Gastrocnemius medialis (tissue), 4 donors: ENCODE data around the gene ANKRD13B. TPM values are rescaled to one million over a fixed set of nuclear protein-coding genes. Genes with fewer than 3 reads are reported as not detected.
A peak's percentile ranks its signal among the peaks of the same experiment; 100 is the strongest.

ENCODE experiments used
- ATAC-seq, 2 donors: fragments of 150-250 bp; one replicate each; pipeline ENCODE4 v1.9.1; 2016
- DNase-seq, 2 donors: peaks; one replicate each; pipeline ENCODE4 v3.0.0-alpha.2; 2019
- H3K27ac ChIP-seq, 4 donors: fragments of 200-600 bp; sonication (generic); 1 replicate in 1 of 4; 2 replicates in 3 of 4; pipeline ENCODE4 v1.5.1; 2016 to 2018; ENCODE audit warnings: mild to moderate bottlenecking in 2 of 4, moderate library complexity in 1 of 4
- H3K27me3 ChIP-seq, 3 donors: fragments of 200-600 bp; sonication (generic) in 2 of 3; 1 replicate in 1 of 3; 2 replicates in 2 of 3; pipeline versions ENCODE4 v1.5.1 to v1.6.0; 2016 to 2019; ENCODE audit warnings: mild to moderate bottlenecking in 1 of 3, moderate library complexity in 1 of 3
- H3K36me3 ChIP-seq, 2 donors: fragments of 200-600 bp; sonication (generic) in 1 of 2; one replicate each; pipeline ENCODE4 v1.5.1; 2017 to 2018
- H3K4me1 ChIP-seq, 2 donors: fragments of 200-600 bp; sonication (generic) in 1 of 2; one replicate each; pipeline ENCODE4 v1.5.1; 2016 to 2017; ENCODE audit warnings: mild to moderate bottlenecking in 2 of 2
- H3K4me3 ChIP-seq, 4 donors: fragments of 200-600 bp; sonication (generic) in 3 of 4; 1 replicate in 1 of 4; 2 replicates in 3 of 4; pipeline ENCODE4 v1.5.1; 2016 to 2019; ENCODE audit warnings: mild to moderate bottlenecking in 2 of 4
- H3K9me3 ChIP-seq, 3 donors: fragments of 200-600 bp; sonication (generic) in 2 of 3; 1 replicate in 1 of 3; 2 replicates in 2 of 3; pipeline ENCODE4 v1.5.1; 2016 to 2019
- CTCF ChIP-seq, 5 experiments: fragments of 450-650 bp in 3 of 5; fragments of 200-600 bp in 2 of 5; sonication (generic) in 2 of 5; IDR thresholded peaks in 4 of 5; conservative IDR thresholded peaks in 1 of 5; 1 replicate in 4 of 5; 2 replicates in 1 of 5; pipeline ENCODE4 v1.5.1; 2016 to 2019; ENCODE audit warnings: antibody characterized with exemption in 5 of 5, mild to moderate bottlenecking in 3 of 5, moderate library complexity in 3 of 5
- POLR2A ChIP-seq, 2 donors: fragments of 450-650 bp; IDR thresholded peaks; one replicate each; pipeline ENCODE4 v1.6.1; 2017; ENCODE audit warnings: antibody characterized with exemption in 2 of 2, mild to moderate bottlenecking in 2 of 2, moderate library complexity in 2 of 2
- in situ Hi-C, 4 donors: fragments of 200-750 bp; cut with MboI; loops; one replicate each; pipeline versions ENCODE4 v1.15.0 to v1.8.0; 2017; ENCODE audit warnings: low sequenced_read_pairs in 4 of 4
- intact Hi-C: fragments of 100-400 bp; cut with DNase I; formaldehyde crosslinking; loops from one replicate; pipeline ENCODE4 v1.15.1; 2023; ENCODE audit warnings: low total_unique reads
- total RNA-seq, 4 donors: library from RNA; depleted of rRNA; stranded (reverse); fragments of >200 nt; gene quantifications; one replicate each; pipeline versions ENCODE4 v1.1.0 to v1.2.3, GENCODE V29; 2016

ANKRD13B gene
- total RNA-seq, 4 donors from 2014 or later, result 8.2 to 11.5 (median 9.2) TPM

DNA sequence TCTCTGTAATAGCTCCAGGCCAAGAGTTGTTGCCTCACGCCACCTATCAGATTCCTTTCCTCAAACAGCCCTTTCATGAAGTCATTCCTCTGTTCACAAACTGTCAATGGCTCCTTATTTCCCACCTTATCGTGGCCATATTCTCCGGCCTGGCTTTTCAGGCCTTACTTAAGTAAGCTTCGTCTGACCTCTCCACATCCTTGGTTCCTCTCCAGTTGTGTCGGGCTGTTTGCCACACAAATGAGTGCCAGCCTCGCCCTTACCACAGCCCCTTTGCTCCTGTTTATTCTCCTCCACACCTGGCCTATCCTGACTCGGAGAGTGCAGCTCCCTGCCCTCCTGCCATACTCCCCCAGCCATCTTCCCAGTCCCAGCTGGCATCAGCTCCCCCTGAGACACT, 22.4 kb upstream of the ANKRD13B start:
- peak in 1 of 2 donors; percentile 13 for DNase-seq
- intact Hi-C loops, result no loop called here

DNA sequence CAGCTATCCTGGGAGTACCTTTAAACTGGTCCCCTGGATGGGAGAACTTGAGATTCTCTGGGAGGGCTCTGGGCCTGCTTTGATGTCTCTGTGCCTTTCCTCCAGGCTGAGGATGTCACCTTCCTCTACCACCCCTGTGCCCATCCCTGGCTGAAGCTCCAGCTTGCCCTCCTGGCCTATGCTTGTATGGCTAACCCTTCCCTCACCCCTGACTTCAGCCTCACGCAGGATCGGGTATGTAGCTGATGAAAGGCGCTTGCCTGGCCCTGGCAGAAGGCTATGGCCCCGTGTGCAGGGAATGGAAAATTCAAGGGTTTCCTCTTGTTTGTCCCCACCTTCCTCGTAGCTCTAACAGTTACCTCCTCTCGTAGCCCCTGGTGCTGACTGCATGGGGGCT, 21.4 kb upstream of the ANKRD13B start:
- TF ChIP-seq POLR2A (IDR thresholded peaks at IDR 0.05) (no peak), CTCF (IDR thresholded peaks at IDR 0.05 in 4 of 5, conservative IDR thresholded peaks at IDR 0.05 in 1 of 5) (no peak)

More for the DNA sequence above, 22.4 kb upstream of the ANKRD13B start:
- Histone ChIP-seq H3K27ac (no peak overlapping the region), H3K4me3 (no peak overlapping the region), H3K4me1 (peaks cover 17 to 28% of the 10 kb centered on the region in 2 donors), H3K9me3 (no peaks in the 10 kb centered on the region), H3K27me3 (peaks cover 0 to 5% (median 0%) of the 10 kb centered on the region in 3 donors), H3K36me3 (peaks cover 0 to 15% of the 10 kb centered on the region in 2 donors)
- no peak for TF ChIP-seq CTCF (IDR thresholded peaks at IDR 0.05 in 4 of 5, conservative IDR thresholded peaks at IDR 0.05 in 1 of 5)
- TF ChIP-seq POLR2A (IDR thresholded peaks at IDR 0.05), result no peak
- no peak for ATAC-seq
- in situ Hi-C loops, result loop anchor here in 3 of 4 donors (10.0 to 25.0 kb wide), 2 partner anchors 214 to 367 kb away; partner anchors contain the start of genes EFCAB5 (in 1 of the 3) and SSH2 (in 1 of the 3)

DNA sequence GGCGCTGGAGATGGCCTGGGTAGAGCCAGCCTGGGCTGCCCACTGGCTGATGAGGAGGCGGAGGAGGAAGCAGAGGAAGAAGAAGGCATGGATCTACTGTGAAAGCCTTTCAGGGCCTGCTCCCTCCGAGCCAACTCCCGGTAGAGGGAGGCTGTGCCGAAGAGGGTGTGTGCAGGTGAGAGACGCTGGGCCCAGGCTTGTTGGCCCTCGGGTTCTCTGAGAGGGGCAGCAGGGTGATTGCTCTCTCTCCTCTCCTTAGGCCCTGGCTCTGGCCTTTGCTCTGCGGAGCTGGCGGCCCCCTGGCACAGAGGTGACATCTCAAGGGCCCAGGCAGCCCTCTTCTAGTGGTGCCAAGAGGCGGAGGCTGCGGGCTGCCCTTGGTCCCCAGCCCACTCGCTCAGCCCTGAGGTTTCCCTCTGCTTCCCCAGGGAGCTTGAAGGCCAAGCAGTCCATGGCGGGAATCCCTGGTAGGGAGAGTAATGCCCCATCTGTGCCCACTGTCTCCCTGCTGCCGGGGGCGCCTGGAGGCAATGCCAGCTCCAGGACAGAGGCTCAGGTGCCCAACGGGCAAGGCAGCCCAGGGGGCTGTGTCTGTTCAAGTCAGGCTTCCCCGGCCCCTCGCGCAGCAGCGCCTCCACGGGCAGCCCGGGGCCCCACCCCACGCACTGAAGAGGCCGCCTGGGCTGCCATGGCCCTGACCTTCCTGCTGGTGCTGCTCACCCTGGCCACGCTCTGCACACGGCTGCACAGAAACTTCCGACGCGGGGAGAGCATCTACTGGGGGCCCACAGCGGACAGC, 20.9 kb upstream of the ANKRD13B start:
- DNase-seq (peak in 1 of 2 donors; percentile 23), ATAC-seq (no peak)
- Histone ChIP-seq H3K4me1 (peaks cover 12 to 18% of the 10 kb centered on the region in 2 donors), H3K4me3 (peak overlapping the region; percentile 44 to 54 (median 51)), H3K9me3 (no peaks in the 10 kb centered on the region), H3K27ac (peak overlapping the region; percentile 30 to 70 (median 46)), H3K27me3 (no peaks in the 10 kb centered on the region), H3K36me3 (peaks cover 0 to 31% of the 10 kb centered on the region in 2 donors)
- in situ Hi-C loops (loop anchor here in 3 of 4 donors (10.0 to 25.0 kb wide), 2 partner anchors 213 to 365 kb away; partner anchors contain the start of genes EFCAB5 (in 1 of the 3) and SSH2 (in 1 of the 3)), intact Hi-C loops (no loop called here)
- TF ChIP-seq CTCF (IDR thresholded peaks at IDR 0.05 in 4 of 5, conservative IDR thresholded peaks at IDR 0.05 in 1 of 5), result no peak
- TF ChIP-seq POLR2A (IDR thresholded peaks at IDR 0.05), result no peak

More for the DNA sequence above, 21.4 kb upstream of the ANKRD13B start:
- peaks cover 12 to 18% of the 10 kb centered on the region in 2 donors for H3K4me1 ChIP-seq
- H3K4me3 ChIP-seq, result no peak overlapping the region
- H3K36me3 ChIP-seq, result peaks cover 0 to 25% of the 10 kb centered on the region in 2 donors
- peak in 1 of 2 donors; percentile 11 for DNase-seq
- H3K27ac ChIP-seq, result no peak overlapping the region
- in situ Hi-C loops (loop anchor here in 3 of 4 donors (10.0 to 25.0 kb wide), 2 partner anchors 213 to 366 kb away; partner anchors contain the start of genes EFCAB5 (in 1 of the 3) and SSH2 (in 1 of the 3)), intact Hi-C loops (no loop called here)
- no peaks in the 10 kb centered on the region for H3K27me3 ChIP-seq
- H3K9me3 ChIP-seq, result no peaks in the 10 kb centered on the region
- ATAC-seq, result no peak

DNA sequence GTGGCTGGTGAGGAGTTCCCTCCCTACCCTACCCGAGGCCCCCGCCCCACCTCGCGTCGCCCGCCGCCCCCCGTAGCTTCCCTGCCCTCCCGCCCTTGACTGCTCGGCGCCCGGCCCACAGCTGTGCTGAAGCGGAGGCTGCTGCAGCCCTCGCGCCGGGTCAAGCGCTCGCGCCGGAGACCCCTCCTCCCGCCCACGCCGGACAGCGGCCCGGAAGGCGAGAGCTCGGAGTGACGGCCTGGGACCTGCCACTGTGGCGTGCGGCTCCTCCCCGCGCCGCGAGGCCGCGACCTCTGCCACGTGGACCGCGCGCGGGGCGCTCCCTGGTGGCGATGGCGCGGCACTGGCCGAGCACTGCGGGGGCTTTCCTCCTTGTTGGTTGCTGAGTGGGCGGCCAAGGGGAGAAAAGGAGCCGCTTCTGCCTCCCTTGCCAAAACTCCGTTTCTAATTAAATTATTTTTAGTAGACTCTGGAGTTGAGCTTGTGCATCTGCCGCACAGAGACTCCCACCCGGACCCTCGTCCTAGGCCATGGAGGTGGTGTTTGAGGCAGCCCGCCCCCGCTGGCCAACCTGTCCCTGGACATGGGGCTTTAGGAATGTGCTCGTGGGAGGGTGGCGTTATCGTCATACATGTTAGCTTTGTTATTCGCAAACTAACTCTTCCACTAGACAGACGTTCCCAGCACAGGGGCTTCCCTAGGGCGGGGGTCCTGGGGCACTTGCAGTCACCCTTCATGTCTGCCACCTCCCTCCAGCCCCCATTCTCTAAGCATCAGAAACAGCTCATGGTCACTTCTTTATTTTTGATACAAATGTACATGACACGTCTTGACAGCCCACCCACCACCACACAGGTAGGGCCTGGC, 20.0 kb upstream of the ANKRD13B start:
- DNase-seq (peak in 1 of 2 donors; percentile 57), ATAC-seq (peak in 1 of 2 donors; percentile 35)
- intact Hi-C loops, result no loop called here
- Histone ChIP-seq H3K36me3 (peaks cover 0 to 39% of the 10 kb centered on the region in 2 donors), H3K4me3 (peak overlapping the region; percentile 44 to 54 (median 51)), H3K27ac (peak overlapping the region; percentile 30 to 70 (median 46)), H3K9me3 (no peaks in the 10 kb centered on the region), H3K27me3 (no peaks in the 10 kb centered on the region), H3K4me1 (peaks cover 12 to 18% of the 10 kb centered on the region in 2 donors)
- in situ Hi-C loops, result loop anchor here in 3 of 4 donors (10.0 to 25.0 kb wide), 2 partner anchors 212 to 364 kb away; partner anchors contain the start of genes EFCAB5 (in 1 of the 3) and SSH2 (in 1 of the 3)
- no peak for TF ChIP-seq POLR2A (IDR thresholded peaks at IDR 0.05)
- peak; percentile 64 to 78 (median 75) for TF ChIP-seq CTCF (IDR thresholded peaks at IDR 0.05 in 4 of 5, conservative IDR thresholded peaks at IDR 0.05 in 1 of 5)
